Activated CD8-positive, alpha-beta memory T cell treated with anti-CD3 and anti-CD28 coated beads, Interleukin-2, amount 50 U/mL, for 1 hour (primary cell): Measurements from ENCODE around the gene CCDC7.
"Not testable (repeated sequence)": the region's sequence is repeated elsewhere in the genome, so short reads cannot be mapped to it uniquely, and the experiment has no call there.

ENCODE experiments used
- DNase-seq: peaks from one replicate; pipeline ENCODE4 v3.0.0-alpha.2; 2020; ENCODE audit errors: extremely low read depth

The CCDC7 gene

DNA sequence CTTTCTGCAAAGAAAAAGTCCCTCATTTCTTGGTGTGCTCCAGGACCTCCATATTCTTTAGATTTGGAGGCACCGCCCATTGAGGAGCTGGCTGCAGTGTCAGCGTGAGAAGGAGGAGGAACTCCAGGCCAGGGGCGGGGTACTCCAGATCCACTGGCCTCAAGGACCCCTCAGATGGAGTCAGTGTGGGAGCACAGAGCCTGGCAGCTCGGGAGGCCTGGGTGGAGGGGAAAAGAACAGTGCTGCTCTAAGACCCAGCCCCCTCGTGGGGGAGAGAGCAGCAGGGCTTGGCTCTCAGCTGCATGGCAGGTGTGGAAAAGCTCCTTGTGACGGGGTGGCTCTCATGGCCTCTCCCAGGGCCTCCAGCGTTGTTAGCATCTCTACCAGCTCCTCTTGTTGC is 441.5 kb downstream of the CCDC7 start:
- DNase-seq = no peak

DNA sequence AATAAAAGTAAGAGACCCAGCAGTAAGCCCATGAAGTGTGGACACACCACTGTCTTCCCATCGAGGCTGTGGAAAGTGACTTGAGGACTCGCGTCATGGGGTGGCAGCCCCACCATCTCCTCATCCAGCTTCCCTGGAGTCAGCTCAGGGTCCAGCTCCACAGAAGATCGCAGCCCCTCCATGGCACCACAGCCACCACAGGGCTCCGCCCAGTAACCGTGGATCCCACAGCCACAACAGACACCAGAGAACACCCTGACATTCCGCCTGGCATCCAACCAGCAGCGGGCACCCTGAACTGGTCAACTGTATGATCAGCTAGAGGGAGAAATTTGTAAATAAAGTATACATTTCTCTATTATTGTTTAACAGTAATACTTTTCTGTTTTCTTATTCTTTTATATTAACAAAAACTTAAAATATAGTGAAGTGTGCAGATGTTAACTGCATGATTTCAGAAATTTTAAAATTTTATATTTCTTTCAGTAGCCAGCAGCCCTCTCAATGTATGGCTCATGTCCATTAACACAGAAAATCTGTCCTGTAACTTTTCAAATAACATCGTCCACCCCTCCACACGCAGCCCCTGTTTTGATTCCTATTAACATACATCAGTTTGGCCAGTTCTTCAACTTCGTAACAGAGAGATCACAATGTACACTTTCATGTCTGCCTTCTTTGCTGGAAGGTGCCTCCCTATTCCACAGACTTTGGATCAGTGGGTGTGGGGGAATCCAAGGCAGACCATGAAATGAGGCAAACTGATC is 442.4 kb downstream of the CCDC7 start:
- no peak for DNase-seq

DNA sequence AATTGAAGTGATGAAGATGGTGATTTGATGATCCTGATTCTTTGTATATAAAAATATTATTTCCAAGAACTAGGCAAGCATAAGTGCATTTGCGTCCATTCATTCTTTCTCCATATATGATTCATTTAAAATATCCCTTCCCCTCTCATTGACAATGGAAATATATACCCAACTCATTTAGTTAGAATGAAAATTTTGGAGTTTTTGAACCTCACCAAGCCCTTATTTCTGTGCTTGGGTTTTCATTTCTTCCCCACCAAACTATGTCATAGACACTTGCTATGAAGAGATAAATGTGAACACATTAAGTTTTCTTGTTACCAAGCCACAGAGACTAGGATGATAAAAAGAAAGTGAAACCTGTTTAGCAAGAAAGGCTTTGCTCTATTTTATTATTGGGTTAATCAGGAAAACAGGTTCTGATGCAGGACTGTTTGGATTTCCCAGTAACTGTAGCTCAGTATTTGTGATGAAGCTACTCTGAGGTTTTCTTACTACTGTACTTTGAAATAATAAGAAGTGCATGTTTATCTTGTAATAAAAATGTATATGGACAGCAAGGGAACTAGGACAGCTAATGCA is 443.8 kb downstream of the CCDC7 start:
- DNase-seq = no peak

DNA sequence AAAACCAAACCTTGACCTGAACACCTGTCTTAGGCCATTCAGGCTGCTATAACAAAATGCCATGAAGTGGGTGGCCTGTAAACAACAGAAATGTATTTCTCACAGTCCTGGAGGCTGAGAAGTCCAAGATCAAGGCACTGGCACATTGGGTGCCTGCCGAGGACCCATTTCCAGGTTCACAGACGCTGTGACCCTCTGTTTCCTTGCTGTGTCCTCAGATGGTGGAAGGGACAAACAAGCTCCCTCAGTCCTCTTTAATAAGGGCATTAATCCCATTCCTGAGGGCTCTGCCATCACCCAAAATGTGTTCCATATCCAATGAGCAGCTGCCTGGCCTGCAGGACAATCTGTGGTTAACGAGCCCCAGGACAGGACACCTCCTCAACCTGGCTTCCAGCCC is 444.5 kb downstream of the CCDC7 start:
- no peak for DNase-seq

DNA sequence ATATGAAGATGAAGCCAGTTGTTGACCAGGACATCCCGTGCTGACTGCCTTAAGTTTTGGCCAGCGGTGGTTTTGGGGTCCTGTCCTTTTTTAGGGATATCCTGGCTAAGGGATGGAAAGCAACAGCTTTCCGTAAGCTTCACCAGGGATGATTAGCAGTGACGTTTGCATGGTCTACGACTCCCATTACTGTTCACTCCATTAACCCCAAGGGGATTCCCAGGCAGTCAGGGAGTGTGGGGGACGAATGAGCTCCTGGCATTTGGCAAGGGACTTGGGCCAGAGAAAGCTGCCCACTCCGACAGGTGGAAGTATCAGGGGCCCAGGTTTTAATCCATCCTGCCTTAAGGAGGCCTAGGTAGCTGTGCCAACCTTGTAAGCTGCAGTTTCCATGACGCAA is 445.3 kb downstream of the CCDC7 start:
- DNase-seq = no peak

DNA sequence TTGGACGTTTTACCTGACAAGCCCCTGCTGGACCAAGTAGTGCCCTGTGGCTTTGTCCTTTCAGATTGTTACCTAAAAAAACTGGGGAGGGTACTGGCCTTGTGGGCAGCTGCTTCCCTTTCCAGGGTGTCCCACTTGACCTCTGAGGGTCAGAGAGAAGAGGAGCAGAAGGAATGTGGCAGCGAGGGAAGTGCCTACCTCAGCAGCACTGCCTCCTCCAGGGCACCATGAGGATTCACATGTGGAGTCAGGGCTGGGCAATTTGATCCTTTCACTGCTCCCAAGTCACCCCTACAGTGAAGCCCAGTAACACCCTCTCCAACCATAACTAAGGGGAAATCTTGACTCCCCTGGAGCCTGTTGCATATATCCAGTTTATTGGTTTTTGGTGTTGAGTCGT is 447.5 kb downstream of the CCDC7 start:
- no peak for DNase-seq

DNA sequence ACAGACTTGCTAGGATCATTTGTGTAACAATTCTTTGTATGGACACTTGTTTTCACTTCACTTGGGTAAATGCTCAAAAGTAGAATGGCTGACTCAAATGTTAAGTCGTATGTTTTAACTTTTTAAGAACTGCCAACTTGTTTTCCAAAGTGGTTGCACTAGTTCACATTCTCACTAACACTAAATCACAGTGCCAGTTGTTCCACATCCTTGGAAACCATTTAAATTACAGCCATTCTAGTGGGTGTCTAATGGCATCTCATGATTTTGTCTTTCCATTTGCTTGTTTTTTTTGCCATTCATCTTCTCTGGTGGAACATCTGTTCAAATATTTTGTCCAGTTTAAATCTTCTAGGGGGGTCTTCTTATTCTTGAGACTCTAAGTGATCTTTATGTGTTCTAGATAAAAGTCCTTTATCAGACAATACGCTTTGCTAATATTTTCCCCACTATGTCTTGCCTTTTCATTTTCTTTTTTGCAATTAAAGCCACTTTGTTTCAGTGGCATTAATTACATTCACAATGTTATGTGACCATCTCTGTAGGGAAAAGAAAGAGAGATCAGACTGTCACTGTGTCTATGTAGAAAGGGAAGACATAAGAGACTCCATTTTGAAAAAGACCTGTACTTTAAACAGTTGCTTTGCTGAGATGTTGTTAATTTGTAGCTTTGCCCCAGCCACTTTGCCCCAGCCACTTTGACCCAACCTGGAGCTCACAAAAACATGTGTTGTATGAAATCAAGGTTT is 448.1 kb downstream of the CCDC7 start:
- DNase-seq = no peak

DNA sequence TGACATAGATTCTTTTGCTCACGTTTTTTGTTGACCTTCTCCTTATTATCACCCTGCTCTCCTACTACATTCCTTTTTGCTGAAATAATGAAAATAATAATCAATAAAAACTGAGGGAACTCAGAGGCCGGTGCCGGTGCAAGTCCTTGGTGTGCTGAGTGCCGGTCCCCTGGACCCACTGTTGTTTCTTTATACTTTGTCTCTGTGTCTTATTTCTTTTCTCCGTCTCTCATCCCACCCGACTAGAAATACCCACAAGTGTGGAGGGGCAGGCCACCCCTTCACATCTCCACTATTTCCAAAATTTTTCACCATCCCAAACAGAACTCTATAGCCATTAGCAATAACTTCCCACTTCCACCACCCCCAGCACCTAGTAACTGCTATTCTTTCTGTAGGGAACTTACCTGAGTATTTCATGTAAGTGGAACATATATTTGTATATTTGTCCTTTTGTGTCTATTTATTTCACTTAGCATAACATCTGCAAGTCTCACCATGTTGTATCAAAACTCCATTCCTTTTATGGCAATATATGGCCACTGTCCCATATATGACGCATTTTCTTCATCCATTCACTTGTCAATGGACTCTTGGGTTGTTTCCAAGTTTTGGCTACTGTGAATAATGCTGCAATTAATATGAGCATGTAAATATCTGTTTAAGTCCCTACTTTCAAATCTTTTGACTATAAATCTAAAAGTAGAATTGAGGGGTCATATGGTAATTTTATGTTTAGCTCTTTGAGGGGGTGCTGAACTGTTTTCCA is 449.4 kb downstream of the CCDC7 start:
- not testable (repeated sequence) for DNase-seq

DNA sequence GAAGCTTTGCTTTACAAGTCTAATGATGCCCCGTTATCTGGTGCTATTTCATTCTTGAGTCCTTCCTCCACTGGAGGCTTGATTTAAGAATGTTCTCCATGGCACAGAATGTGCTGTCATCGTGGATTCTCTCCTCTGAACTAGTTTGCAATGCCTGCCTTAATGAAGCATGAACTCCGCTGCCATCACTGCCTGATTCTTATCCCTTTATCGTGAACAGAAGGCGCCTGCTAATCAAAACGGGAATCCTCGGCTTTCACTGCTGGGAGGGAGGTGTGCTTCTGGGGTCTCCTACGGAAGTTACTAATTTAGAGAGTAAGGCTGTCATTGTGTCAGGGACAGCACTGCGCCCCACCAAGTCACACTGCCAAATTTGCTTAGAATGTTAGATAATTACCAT is 455.9 kb downstream of the CCDC7 start:
- no peak for DNase-seq

DNA sequence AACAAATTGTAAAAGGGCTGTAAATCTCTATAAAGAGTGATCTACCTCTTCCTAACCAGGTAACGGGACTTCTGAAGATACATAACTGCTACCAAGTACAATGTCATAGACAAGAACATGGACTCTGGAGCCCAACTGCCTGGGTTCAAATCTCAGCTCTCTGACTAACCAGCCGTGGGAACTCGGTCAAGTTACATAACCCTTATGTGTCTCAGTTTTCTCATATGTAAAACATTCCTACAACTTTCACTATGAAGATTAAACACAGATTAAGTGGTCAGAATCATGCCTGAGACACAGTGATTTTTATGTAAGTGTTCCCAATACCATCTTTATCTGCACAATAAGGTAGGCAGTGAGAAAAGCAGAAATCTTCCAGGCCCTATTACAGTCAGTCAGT is 459.5 kb downstream of the CCDC7 start:
- no peak for DNase-seq

DNA sequence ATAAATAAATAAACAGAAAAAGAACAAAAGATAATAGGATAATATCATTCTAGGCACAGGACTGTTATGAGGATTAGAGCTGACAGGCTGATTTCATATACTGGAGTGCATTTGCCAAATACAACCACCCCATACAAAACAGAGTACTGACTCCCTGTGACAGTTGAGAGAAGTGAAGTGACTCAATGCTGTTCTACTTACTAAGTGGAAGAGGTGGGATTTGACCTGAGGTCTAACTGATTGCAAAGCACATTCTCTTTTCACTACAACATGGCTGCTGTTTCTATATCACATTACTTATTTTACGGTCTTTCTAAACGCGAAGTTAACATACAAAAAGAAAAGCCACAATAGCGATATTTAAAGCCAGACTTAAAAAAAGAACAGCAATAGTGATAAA is 460.7 kb downstream of the CCDC7 start:
- DNase-seq = no peak

DNA sequence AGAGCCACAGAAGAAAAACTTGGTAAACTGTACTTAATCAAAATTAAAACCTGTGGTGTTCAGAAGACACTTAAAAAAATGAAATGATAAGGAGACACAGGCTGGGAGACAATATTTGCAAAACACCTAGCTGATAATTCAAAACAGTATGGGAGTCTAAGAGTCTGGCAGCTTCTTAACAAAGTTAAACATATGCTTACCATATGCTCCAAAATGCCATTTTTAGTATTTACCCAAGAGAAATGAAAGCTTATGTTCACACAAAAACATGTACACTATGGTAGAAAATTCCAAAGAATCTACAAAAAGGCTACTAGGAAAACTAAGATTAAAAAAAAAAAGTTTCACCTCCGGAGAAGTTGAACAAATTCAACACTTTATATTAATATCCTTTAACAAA is 463.5 kb downstream of the CCDC7 start:
- DNase-seq = no peak

DNA sequence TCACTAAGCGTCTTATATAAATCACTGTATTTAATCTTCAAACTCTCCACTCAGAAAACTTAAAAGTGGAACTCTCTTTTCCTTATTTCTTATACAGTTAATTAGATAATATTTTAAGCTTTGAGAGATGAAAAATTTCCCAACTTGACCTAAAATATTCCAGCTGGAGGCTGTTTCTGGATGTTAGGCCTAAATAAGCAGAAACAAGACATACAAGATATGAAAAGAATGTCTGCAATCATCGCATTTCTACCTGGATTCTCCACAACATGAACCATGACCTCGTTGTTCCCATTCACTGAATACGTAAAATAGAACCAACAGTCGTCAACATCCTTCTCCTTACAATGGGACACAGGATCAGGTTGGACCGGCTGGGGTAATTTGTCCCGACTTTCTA is 464.0 kb downstream of the CCDC7 start:
- not testable (repeated sequence) for DNase-seq

DNA sequence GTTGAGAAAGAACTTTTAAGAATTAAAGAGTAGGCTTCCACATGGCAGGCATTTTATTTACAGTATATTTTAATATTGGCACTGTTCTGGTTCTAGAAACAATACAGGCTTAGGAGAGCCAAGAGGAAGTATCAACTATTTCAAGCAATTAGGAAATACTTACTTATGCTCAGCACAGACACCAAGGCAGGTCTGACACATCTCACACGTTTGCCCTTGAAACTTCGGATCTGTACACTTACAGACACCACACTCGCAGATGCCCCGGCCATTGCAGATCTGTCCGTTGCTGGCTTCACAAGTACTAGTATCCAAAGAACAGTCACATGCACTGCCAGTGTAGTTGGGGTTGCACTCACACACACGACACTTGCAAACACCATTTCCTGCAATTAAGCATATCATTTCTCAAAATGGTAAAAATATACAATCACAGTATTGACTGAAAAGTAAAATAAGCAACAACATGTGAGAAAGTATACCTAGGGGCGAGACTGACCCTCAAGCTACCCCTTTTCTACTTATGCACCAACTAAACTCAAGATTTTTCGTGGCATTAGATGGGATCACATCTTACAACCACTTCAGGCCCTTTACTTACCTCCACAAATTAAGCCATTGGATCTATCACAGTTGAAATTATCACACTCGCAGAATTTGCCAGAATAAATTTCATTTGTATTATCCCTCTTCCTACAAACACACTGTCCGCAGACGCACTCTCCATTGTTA is 465.5 kb downstream of the CCDC7 start:
- no peak for DNase-seq

DNA sequence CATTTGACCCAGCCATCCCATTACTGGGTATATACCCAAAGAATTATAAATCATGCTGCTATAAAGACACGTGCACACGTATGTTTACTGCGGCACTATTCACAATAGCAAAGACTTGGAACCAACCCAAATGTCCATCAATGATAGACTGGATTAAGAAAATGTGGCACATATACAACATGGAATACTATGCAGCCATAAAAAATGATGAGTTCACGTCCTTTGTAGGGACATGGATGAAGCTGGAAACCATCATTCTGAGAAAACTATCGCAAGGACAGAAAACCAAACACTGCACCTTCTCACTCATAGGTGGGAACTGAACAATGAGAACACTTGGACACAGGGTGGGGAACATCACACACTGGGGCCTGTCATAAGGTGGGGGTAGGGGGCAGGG is 471.9 kb downstream of the CCDC7 start:
- DNase-seq = not testable (repeated sequence)

DNA sequence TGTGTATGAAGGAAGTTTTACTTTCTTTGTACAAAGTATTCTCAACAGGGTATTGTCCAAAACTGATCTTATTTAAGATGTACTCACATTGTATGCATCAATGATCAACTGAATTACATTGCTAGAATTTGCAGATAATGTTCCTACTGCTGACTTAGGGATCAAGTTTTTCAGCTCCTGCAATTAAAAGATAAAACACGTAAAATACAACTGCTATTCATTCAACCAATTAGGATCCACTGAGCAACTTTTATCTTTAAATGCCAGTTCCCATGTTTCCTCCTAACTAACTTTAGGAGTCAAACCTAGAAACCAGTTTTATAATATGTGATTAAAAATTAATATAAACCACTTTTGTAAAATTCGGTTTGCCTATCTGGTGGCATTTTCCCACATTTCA is 476.2 kb downstream of the CCDC7 start:
- no peak for DNase-seq

DNA sequence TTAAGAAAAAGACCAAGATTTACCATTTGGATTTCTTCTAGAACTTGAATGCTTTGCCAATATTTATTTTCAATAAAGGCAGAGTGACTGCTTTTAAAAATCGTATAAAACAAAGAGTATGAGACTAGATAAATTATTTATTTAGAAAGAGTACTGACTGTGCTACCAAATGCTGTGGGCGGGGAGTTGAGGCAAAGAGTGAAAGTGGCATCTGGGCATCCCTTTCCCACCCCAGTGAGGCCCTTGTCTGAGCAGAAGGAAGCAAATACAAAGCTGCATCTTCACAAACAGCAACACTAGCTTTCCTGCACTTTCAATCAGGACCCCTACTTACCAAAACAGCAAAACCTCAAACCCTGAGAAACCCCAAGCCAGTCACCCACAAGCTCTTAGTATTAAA is 477.2 kb downstream of the CCDC7 start:
- no peak for DNase-seq

DNA sequence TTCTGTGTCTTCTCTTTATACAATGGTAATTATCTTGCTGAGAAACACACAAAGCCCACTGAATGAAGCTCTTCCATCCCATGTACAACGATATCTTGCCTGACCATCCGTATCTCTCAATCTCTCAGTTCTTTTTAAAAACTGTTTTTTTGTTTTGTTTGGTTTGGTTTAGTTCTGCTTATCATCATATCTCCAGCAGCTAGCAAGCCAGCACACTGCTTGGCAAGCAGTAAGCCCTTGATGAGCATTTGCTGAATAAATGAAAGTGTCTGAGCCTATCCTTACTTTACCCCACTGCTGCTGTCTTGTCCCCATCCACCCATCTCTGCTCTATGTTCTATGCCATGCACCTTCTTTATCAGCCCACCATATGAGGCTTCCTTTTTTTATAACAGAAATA is 477.9 kb downstream of the CCDC7 start:
- no peak for DNase-seq
